GM18505 (cell line): ENCODE data around the gene TBC1D10B.

Source experiments
- ATAC-seq: cut with Tn5 transposase; IDR thresholded peaks from one replicate; pipeline ENCODE4 v1.9.1; 2021; ENCODE audit not compliant: unreplicated experiment
- POLR2A ChIP-seq: IDR thresholded peaks from 4 replicates; pipeline ENCODE4 v1.6.1; 2011; ENCODE audit warnings: borderline replicate concordance; ENCODE audit not compliant: insufficient read depth, insufficient read length; ENCODE audit errors: extremely low read depth

Gene TBC1D10B

GRCh38 chr16:30394592-30395154, 24.4 kb upstream of the TBC1D10B start:
- ATAC-seq = no peak
- TF ChIP-seq POLR2A = no peak

- no peak for ATAC-seq
These were observed 13.2 kb upstream of the TBC1D10B start for GRCh38 chr16:30383521-30383920.

GRCh38 chr16:30382111-30382881, 12.0 kb upstream of the TBC1D10B start, which contains the start of gene SEPTIN1:
Gene SEPTIN1, minus strand, starts transcription at chr16:30382561. Its CDS starts 19 bp downstream, at chr16:30382542.
- peak; percentile 86 for TF ChIP-seq POLR2A

More at GRCh38 chr16:30383521-30383920, 13.2 kb upstream of the TBC1D10B start:
- no peak for TF ChIP-seq POLR2A

GRCh38 chr16:30381291-30382041, 11.2 kb upstream of the TBC1D10B start:
- no peak for TF ChIP-seq POLR2A
- no peak for ATAC-seq

More at GRCh38 chr16:30382111-30382881, 12.0 kb upstream of the TBC1D10B start, which contains the start of gene SEPTIN1:
- ATAC-seq = no peak

GRCh38 chr16:30380803-30381208, 10.5 kb upstream of the TBC1D10B start:
- no peak for TF ChIP-seq POLR2A
- ATAC-seq = no peak

GRCh38 chr16:30380072-30380802, 9.9 kb upstream of the TBC1D10B start:
- ATAC-seq = no peak
- no peak for TF ChIP-seq POLR2A

- TF ChIP-seq POLR2A = no peak
- ATAC-seq = no peak
These were observed 9.0 kb upstream of the TBC1D10B start for GRCh38 chr16:30379158-30379783.

GRCh38 chr16:30378236-30379157, 8.2 kb upstream of the TBC1D10B start:
- ATAC-seq = peak; percentile 83
- TF ChIP-seq POLR2A = peak; percentile 68

GRCh38 chr16:30377812-30378235, 7.5 kb upstream of the TBC1D10B start:
- TF ChIP-seq POLR2A = peak; percentile 68

GRCh38 chr16:30377050-30377811, 6.9 kb upstream of the TBC1D10B start:
- ATAC-seq = no peak
- TF ChIP-seq POLR2A = no peak

More at GRCh38 chr16:30377812-30378235, 7.5 kb upstream of the TBC1D10B start:
- ATAC-seq = peak; percentile 25

- ATAC-seq = no peak
- no peak for TF ChIP-seq POLR2A
These were observed 6.2 kb upstream of the TBC1D10B start for GRCh38 chr16:30376461-30376902.
